DOHH2 (cell line): ENCODE measurements around the gene OR6F1.

Experiments
- CTCF ChIP-seq: fragments of 200-600 bp; sonication (generic); IDR thresholded peaks from one replicate; pipeline ENCODE4 v1.5.1; 2014; ENCODE audit warnings: antibody characterized with exemption, mild to moderate bottlenecking, low read depth, low read length; ENCODE audit not compliant: poor library complexity, severe bottlenecking
- EZH2phosphoT487 ChIP-seq: fragments of 200-600 bp; sonication (generic); IDR thresholded peaks from 2 replicates; pipeline ENCODE4 v1.6.1; 2017; ENCODE audit warnings: borderline replicate concordance, mild to moderate bottlenecking, antibody characterized with exemption, low read length, moderate library complexity, mixed read lengths

- no peak for TF ChIP-seq CTCF
- TF ChIP-seq EZH2phosphoT487: no peak
Observed at GRCh38 chr1:247741756-247742155, 25.3 kb upstream of the OR6F1 start.
